Activated CD4-positive, alpha-beta T cell treated with anti-CD3 and anti-CD28 coated beads, Interleukin-2, amount 50 U/mL, for 24 hours (primary cell): ENCODE measurements around the gene KRTAP10-5.
"Not testable (repeated sequence)": the region's sequence is repeated elsewhere in the genome, so short reads cannot be mapped to it uniquely, and the experiment has no call there.

Experiments
- DNase-seq, 2 donors: peaks; one replicate each; pipeline ENCODE4 v3.0.0-alpha.2; 2020; ENCODE audit warnings: low read depth in 1 of 2, low spot score in 1 of 2

Gene KRTAP10-5

GRCh38 chr21:44550285-44550684 is 30.1 kb downstream of the KRTAP10-5 start:
- not testable (repeated sequence) for DNase-seq

DNA sequence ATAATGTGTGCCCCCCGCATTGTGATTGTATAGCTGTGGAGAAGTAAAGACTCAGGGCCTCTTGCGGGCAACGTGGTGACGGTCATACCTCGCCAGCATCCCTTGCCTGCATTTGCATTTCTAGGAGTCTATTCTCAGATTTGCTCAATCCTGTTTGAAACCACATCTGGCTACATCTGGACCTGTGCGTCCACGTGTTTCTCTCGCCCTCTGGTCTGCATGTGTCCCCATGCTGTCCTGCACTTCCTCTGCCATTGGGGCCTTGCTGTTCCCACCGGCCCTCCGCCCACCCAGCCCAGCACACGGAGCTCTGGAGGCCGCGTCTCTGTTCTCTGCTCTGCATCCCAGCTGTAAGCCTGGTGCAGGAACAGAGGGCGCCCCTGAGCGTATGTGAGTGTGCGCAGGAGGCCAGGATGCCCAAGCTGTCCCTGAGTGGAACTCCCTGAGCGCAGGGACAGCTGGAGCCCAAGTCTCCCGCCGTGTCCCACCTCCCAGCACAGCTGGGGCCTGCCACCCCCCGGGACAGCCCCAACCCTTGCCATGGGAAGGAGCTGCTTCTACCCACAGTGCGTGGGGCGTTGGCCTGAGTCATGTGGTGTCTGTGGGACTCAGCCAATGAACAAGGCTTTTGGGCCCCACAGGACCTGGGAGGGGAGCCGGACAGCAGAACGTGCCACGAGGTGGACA is 30.7 kb downstream of the KRTAP10-5 start:
- DNase-seq: no peak

DNA sequence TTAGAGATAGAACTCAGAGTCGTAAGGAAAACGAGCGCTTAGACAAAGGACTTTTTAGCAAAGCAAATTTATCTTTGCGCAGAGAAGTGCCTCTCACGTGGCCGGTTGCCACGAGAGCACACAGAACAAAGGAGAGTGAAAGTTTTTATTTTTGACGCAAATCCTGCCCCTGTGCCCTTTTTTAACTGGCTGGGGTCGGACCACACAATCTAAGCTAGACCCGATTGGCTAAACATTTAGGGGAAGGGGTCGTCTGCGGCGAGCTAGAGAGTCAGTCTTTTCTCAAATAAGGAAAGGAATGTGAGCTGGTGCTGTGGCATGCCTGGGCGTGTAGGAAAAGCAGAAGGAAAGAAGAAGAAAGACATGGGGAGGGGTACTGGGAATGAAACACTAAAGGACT is 31.5 kb downstream of the KRTAP10-5 start:
- no peak for DNase-seq

DNA sequence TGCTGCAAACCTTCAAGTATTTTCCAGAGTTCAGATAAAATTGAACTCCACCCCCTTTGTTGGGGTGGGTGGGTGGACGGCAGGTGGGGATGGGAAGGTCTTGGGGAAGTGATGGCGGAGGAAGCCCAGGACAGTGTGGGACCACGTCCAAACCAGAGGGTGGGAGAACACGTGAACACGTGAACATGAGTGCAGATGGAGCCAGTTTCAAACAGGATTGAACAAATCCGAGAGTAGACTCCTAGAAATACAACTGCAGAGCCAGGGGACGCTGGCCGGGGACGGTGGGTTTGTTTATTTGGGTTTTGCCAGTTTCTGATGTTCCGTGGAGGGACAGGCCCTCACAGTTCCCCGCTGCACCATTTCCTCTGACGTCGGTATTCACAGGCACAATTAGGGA is 32.0 kb downstream of the KRTAP10-5 start:
- no peak for DNase-seq

- peak in 1 of 2 donors; percentile 15 for DNase-seq
Observed at GRCh38 chr21:44547656-44548331, 32.6 kb downstream of the KRTAP10-5 start.

DNA sequence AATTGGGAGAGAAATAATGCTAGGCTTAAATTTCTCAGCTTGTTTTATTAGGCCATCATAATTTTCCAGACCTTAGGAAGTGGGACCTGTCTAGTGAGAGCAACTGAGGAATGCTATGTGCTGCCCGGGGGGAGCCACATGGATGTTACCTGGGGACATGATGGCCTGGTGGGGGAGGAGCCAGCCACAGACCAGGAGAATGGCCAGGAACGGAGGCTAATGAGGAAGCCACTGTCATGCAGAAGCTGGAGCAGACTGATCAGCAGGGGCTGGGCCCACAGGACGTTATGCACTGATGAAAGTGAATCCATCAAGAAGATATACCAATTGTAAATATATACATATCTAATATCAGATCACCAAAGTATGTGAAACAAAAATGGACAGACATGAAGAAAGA is 35.8 kb downstream of the KRTAP10-5 start:
- no peak for DNase-seq

GRCh38 chr21:44542716-44543115 is 37.7 kb downstream of the KRTAP10-5 start:
- no peak for DNase-seq

- no peak for DNase-seq
Observed at GRCh38 chr21:44540741-44541288, 39.6 kb downstream of the KRTAP10-5 start.

DNA sequence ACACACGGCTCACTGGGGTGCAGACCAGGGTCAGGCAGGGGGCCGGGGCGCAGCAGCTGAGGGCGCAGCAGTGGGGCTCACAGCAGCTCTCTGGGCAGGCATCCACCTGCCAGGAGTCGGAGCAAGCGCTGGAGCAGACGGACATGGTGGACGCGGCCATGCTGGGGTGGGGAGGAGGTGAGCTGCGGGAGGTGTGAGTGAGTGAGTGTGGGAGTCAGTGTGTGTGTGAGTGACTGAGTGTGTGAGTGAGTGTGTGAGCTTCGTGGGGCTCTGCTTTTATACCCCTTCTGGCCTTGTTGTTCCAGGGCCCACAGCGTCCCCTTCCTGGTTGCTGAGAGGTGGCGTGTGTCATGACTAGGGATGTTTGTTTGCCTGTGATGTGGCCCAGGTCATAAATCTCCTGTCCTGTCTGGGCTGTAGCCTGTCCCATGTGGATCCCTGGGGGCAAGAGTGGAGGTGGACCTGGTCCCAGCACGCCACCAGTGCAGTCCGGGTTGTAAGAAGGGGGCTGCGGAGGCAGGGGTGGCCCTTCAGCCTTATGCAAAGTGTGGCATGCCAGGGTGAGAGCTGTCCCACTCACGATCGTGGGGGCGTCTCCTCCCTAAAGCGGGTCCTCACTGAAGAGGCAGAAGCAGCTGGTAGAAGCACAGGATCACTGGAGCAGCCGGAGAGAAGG is 40.3 kb downstream of the KRTAP10-5 start, which contains the start of gene KRTAP10-1:
TSS of gene KRTAP10-1 (minus strand) at position 205 of the 676 bp plus-strand sequence. CDS start at position 160, 45 bp downstream.
- DNase-seq: no peak

- no peak for DNase-seq
Observed at GRCh38 chr21:44539046-44539445, 41.4 kb downstream of the KRTAP10-5 start.

GRCh38 chr21:44537930-44538911 is 42.2 kb downstream of the KRTAP10-5 start:
- no peak for DNase-seq

DNA sequence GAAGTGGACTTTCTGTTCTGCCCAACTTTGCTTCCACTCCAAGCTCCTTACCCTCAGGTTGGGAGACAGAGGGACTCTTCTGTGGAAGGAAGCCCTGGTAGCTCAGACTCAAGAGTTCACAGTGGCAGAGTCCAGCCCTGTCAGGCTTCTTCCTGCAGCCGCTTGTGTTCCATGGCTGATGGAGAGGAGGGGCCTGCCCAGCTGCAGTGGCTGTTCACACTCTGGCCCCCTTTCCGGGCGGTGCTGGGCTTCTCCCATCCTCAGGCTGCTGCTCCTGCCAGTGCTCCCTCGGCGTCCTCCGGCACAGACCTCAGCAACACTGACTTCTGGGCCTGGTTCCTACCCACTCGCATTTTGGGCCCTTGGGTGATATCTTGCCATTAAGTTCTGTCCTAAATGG is 44.4 kb downstream of the KRTAP10-5 start:
- DNase-seq: no peak

GRCh38 chr21:44534688-44535087 is 45.7 kb downstream of the KRTAP10-5 start:
- DNase-seq: no peak

DNA sequence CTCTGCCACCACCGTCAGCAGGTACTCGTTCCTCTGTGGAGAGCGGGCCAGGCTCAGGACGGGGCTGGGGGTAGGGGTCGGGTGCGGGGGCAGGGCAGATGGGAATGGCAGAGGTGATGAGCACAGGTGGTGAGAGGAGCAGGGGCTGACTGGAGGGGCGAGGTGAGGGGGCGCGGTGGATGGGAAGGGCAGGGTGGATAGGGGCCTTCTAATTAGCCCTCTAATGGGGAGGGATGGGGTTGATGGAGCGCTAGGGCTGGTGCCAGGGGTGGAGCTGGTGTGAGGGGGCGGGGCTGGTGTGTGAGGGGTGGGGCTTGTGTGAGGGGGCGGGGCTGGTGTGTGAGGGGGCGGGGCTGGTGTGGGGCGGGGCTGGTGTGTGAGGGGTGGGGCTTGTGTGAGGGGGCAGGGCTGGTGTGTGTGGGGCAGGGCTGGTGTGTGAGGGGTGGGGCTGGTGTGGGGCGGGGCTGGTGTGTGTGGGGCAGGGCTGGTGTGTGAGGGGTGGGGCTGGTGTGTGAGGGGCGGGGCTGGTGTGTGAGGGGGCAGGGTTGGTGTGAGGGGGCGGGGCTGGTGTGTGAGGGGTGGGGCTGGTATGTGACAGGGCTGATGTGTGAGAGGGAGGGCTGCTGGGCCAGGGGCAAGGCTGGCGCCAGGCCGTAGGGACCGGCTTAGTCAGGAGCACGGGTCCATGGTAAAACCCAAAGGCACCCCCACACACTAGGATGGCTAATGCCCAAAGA is 46.3 kb downstream of the KRTAP10-5 start:
- DNase-seq: no peak

DNA sequence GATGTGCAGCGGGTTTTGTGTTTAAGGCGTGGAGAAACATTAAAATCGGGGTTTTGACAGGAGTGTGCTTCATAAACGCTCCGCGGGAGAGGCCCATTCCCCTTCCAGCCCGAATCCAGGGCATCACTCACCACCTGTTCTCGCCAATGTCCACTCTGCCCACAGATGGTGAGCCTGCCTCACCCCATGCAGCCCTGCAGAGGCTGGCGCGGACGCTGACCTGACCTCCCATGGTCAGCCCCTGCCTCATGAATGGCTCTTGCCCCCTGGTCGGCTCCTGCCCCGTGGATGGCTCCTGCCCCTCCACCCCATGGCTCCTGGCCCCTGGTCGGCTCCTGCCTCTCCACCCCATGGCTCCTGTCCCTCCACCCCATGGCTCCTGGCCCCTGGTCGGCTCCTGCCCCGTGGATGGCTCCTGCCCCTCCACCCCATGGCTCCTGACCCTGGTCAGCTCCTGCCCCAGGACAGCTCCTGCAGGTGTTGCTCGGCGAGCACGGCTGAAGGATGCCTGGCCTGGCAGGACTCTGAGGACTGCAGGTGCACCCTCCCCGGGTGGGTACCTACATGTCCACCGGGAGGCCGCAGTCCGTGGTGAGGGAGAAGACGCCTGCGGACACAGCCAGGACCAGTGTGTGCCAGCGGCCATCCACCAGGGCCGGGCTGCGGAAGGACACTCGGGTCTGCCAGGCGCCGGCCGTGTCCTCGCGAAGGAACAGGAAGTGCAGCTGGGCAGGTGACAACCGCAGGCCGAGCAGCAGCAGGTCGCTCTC is 47.1 kb downstream of the KRTAP10-5 start:
- DNase-seq: no peak

DNA sequence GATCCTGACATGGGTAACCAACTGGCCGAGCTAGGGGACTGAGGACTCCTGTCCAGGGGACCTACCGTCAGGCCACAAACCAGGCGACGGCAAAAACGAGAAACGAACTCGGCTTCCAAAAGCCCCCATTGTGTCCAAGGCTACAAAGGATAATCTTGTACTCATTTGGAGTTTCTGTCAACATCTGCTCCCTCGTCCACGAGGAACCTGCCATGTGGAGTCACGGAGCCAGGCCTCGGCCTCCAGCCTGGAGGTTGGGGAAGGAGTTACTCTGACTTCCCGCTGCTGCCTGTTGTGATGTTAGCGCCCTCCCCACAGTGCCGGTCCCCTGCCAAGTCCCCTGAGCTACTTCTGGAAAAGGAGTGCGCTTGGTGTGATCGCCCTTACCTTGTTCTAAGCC is 47.7 kb downstream of the KRTAP10-5 start:
- no peak for DNase-seq

- no peak for DNase-seq
Observed at GRCh38 chr21:44531606-44532564, 48.5 kb downstream of the KRTAP10-5 start.
